ENCODE results near the gene SEPTIN6.
"Not testable (repeated sequence)": the region's sequence is repeated elsewhere in the genome, so short reads cannot be mapped to it uniquely, and the experiment has no call there.

Gene SEPTIN6

DNA sequence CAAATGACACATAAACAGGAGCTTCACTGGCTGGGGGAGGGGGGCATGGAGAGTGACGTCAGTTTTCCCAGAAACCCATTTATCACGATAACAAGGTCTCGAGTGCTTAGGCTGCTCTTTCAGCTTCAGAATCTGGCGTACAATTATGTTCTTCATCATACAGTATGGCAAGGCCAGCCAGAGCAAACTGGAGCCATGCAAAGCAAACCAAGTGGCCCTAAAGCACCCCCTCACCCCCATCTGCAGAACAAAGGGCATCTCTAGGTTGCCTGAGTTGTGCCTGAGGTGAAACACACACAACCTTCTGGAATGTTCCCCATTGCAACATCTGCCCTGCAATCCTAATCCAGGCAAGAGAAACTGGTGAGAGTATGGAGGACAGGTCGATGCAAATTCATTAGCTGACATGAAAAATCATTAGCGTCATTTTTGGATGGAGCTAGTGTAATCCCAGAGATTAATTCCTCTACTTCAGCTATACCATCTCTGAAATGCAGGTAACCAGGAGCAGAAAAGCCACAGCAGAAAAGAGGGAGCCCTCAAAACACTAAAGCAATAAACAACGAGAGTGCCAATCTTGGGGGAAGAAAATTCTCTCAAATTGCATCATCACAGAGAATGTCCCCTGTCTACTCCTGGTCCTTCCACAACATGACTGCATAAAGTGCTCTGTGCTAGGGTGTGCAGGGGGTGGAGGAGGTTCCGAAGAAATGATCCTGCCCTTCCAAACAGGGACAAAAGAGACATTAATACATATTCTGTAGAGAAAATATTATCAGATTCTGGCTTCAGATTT, 1.8 kb downstream of the SEPTIN6 start:
- DNase-seq, result no peak

DNA sequence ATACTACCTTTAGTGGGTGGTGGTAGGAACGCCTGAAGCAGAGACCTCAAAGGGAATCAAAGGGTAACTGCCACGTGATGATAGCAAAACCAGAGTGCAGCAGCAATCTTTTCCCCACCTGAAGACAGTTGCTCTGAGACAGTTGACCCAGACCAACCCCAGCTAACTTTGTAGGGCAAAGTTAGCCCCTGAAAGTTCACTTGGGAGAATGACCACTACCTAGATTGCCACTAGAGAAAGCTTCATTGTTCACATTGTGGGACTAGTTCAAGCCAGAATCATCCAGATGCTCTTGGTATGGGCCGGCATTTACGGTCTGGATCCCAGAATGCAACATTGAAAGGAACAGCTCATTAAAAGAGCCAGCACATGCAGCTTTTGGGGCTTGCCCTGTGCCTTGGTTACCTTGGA, 4.1 kb downstream of the SEPTIN6 start:
- DNase-seq, result no peak

DNA sequence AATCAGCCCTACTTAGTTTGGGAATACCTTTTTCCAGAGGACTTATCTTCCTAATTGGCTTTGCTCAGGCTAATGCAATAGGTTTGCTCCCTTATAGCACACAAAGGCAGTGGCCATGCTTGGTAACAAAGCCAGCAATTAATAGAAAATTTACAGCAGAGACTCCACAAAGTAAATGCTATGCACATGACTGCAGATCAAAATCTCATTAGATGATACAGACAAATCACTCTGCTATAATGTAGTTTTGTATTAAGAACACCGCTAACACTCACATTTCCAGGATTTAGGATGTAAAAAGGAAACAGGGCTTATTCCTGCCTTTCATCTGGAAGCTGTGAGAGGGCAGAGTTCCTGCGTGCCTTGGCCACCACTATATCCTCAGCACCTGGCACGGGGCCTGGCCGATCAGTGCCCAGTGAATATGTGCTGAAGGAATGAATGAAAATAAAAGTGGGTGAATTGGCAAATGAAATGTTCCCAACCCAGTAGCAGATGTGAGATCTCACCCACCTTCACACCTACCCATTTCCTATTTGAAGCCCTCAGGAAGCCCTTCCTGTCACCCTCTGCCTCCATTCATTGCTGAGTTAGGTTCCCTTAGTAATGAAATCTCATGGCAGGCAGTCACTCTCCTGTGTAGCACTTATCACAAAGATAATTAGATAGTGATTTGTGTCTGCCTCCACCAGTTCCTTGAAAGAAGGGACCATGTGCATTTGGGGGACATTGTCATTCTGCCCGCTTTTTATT, 5.1 kb downstream of the SEPTIN6 start:
- no peak for DNase-seq

DNA sequence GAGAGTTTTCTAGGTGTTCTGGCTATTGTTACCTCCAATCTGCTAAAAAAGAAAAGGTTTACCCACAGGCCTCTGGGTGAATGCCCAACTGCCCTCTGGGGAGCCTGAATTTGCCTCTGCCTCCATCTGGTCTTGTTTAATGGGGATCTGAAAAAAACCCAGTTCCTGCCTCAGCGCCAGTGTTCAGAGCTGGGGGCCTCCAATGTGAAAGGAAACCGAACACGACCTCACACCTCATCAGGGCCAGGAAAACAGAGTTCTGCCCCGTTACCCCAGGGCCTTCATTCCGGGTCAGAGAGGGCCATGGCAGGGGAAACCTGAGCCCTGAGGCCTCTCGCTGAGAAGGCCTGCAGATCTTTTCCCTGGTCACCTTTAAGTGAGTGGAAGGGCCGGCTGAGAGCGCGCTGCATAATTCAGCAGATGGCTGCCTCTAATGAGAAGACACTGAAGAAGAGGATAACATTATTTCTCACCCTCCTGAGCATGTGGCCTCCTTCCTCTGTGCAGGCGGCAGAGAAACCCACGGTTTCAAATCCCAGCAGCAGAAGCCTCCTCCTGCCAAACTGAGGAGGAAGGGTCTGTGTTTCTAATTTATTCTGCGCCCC, 6.8 kb downstream of the SEPTIN6 start:
- no peak for DNase-seq

DNA sequence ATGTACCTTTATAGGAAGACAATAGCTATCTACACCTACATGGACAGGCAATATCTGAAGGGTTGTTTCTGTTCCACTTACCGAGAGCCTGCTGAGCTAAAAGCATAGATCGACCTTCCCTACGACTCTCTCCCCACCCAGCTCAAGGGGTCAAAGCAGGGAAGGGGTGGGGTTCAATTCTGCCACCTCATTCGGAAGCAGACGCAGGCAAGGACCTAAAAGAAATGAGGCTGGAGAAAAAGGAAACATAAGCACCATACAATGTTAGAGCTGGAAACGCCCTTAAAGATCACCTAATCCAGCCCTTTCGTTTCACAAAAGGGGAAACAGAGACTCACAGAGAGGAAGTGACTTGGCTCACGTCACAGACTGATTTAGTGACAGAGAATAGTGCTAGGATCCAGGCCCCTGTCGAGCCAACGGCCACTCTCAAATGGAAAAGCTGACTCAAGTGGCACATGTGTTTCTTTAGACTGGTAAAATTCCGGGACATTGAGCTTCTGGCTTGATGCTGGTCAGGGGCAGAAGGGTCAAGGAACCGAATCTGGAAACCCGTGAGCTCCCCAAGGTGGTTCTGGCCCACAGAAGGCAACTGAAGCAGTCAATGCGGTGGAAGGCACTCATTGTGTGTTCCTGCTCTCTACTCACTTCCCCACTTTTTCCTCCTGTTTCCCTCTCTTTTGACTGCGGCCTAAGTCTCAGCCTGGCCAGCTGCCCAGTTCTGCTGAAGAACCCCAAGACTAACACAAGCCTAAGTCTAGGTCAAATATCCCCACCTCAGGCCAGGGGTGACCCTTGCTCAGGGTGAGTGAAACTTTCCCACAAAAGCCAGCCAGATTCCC, 7.5 kb downstream of the SEPTIN6 start:
- no peak for DNase-seq

DNA sequence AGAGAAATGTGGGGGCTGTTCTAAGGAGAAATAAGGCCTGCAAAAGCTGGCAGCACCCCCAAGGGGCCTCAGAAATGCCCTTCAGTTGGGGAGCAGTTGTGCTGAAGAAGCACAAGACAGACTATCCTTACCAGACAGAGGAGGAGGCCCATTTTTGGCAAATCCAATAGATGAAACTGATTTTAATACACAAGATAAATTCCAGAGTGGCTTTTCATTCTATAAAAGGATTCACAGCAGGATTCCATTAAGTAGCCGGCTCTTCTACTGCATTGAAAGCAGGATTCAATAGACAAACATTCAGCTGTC, 8.1 kb downstream of the SEPTIN6 start:
- no peak for DNase-seq

DNA sequence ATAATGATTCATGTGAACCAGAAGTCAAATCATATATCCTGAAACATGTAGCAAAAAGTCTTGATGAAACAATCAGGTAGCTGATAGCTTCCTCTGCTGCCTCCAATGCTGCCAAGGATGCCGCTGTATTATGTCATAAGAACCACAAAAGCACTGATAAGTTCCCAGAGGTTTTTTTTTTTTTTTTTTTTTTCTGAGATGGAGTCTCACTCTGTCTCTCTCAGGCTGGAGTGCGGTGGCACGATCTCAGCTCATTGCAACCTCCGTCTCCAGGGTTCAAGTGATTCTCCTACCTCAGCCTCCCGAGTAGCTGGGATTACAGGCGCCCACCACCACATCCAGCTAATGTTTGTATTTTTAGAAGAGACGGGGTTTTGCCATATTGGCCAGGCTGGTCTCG, 8.7 kb downstream of the SEPTIN6 start:
- not testable (repeated sequence) for DNase-seq

DNA sequence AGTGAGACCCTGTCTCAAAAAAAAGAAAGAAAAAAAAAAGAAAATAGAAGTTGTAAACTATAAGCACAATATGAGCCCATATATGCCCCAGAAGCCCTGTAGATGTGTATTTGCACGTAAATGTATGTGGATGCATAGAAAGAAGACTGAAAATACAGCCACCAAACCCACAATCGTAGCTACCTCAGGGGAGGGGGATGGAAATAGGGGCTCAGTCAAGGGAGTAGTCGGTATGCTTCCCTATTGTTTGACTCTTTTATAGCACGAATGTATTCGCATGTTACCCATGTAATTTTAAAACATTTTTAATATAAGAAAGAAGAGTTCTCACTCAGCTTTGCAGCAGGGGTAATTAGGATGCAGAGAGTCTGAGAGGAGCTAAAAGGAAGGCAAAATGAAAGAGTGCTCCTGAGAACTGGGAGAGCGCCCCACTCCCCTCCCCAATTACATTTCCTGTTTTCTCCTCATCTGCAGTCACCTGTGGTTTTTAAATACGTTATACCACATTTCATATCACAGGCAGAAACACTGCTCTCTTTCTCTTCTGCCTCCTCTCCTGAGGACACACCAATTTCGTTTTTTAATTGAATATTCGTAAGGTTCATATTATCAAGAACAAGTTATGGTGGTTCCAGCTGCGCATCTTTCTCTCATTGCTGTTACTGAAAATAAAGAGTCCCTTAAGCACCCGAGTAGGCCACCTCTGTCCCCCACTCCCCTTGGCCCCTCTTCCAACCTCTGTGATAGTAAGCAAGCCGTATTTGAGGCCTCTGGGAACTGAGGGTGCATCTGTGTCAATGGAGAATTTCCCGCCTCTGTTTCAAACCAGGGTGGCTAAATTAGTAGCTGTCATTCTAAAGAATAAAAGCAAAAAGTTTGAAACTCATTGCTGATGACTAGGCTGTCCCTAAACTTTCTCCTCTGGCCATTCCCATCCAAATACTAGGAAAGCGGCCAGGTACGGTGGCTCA, 10.7 kb downstream of the SEPTIN6 start:
- no peak for DNase-seq

DNA sequence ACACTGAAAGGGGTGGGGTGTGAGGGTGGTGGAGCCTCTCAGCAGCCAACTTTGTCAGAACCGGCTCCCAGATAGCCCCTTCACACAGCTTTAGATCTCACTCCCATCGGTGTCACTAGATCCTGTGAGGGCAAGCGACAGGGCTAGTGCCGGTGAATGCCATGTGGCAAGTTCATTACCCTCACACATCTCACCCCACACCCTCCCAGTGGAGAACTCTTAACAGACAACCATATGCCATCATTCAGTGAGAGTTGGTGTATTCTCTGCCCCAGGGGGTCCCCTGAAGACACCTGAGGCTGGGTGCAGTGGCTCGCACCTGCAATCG, 15.3 kb downstream of the SEPTIN6 start:
- DNase-seq, result no peak

DNA sequence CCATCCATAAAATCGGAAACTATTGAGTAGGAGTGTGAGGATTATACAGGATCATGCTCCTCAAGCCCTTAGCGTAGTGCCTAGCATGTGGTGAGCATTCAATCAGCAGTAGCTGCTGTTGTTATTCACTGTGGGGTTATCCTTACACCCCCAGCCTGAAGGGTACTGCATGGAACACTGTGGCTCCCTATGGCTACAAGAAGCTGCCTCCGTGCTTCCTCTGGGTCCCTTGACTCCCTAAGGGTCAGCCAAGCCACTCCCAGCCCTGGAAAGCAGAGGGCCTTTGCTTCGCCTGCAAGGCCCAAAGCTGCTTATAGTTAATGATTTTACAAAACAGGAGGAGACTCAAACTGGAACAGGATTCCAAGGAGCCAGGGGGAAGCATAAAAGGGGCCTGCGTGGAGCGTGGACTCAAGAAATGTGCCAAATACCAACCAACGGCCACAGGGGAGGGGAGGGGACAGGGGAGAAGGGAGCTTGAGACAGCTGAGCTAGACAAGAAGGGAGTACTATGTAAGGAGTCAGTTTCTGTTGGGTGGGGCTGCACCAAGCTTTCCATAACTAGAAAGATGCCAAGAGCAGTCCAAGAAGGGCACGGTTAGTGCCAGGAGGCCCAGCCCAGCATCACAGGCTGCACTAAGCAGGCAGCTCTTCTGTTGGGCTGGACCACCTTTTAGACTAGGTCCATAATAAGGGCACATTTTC, 15.9 kb downstream of the SEPTIN6 start:
- no peak for DNase-seq

DNA sequence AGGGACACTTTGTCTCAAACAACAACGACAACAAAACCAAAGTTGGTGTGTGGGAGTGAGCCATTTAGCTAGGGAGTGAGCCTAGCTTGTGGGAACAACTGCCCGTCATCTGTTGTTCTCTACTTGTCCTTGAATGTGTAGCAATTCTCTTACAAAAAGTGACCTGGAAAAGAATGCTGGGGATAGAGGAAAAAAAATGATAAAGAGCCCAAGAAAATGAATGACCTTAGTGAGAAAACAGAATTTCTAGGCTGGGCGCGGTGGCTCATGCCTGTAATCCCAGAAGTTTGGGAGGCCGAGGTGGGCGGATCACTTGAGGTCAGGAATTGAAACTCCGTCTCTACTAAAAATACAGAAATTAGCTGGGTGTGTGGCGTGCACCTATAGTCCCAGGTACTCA, 19.6 kb downstream of the SEPTIN6 start:
- no peak for DNase-seq

DNA sequence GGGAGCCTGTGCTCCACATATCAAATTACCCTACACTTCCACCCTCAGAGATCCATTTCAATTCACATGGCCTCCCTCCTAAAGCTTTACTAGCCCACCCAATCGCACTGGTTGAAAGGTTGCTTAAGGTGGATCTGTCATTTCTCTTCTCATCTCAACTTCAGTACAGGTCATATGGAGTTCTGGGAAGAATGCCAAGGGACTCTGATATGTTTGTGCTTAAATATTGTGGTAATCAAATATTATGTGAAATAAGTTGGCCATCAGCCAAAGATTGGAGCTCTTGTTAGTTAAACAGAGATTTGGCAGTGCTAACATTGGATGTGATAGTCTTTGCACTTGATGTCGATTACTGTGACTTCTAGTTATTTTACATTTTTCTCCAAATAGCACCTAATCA, 20.5 kb downstream of the SEPTIN6 start:
- DNase-seq, result no peak

DNA sequence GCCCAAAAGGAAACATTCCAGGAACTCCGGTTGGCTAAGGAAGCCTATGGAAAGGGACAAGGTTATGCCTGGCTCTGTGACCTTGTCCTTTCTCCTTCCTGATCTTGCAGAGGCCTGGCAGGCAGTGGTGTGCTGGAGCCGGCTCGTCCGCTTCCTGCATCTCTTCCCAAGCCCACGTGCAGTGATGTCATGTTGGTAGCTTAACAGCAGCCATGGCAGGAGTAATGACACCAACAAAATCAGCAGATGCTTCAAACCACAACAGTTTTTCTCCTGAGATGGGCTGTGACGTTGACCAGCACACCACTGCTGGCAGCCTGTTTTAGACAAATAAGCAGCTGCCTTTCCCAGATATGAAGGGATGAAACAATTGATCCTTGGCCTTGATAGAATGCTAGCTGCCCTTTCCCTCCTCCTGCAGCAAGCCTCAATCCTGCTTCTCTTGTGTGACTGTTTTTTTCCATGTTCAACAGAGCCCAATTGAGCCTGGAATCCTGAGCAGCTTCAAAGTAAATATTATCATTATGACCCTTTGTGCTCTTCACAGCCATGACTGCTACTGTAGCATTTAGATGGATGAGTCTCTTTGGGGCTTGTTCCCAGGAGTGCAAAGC, 23.4 kb downstream of the SEPTIN6 start:
- no peak for DNase-seq

DNA sequence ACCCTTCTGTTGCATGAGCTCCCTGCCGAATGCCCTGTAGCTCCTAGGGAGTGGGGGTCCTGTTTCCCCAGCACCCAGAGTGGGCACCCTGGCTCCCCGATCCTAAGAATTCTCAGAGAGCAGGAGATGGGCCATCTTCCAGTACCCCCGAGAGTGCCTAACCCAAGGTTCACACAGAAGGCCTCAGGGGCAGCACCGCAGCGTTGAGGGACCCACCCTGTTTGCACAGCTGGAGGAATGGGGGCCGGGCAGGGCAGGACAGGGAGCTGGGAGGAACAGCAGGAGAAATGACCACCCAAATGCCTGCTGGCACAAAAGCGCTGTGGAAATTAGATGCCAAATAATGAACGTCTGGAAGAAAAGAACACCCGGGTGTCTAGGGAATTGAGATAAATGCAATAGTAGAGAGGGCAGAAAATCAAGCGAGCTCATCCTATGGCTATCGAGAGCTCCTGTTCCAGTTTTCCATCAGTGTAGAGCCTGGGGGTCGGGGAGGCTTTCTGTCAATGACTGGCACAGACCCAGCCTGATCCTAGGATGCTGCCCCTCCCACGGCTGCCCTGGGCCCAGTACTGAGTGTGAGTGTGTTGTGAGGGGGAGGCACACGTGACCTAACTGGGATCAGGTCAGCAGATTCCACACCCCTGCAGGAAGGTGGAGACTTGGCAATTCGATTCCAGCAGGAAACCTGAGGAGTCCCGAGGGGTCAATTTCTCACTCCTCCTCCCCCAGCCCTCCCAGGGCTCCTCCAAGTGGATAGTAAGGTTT, 25.7 kb downstream of the SEPTIN6 start:
- no peak for DNase-seq

DNA sequence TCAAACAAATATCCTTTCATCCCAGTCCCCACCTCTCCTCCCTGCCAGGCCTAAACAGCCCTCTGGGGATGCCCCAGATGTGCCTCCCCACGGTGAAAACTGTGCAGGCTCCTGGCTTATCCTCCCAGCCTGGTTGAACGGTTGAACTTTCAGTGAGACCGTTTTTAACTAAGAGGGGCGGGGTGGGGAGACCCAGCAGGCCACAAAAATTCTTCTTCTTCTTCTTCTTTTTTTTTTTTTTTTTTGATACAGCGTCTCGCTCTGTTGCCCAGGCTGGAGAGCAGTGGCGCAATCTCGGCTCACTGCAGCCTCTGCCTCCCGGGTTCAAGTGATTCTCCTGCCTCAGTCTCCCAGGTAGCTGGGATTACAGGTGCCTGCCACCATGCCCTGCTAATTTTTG, 28.1 kb downstream of the SEPTIN6 start:
- not testable (repeated sequence) for DNase-seq

DNA sequence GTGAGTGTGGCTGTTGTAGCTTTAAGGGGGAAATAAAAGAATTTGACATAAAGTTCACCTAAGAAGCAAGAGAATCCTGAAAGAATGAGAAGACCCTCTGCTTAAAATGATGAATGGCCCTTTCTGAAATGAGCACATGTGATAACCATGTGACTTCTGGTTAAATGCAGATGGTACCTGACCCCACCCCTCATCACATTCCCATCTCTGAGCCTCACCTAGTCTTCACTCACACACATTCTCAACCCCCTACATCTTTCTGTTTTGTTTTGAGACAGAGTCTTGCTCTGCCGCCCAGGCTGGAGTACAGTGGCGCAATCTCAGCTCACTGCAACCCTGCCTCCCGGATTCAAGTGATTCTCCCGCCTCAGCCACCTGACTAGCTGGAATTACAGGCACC, 31.5 kb downstream of the SEPTIN6 start:
- DNase-seq, result no peak

DNA sequence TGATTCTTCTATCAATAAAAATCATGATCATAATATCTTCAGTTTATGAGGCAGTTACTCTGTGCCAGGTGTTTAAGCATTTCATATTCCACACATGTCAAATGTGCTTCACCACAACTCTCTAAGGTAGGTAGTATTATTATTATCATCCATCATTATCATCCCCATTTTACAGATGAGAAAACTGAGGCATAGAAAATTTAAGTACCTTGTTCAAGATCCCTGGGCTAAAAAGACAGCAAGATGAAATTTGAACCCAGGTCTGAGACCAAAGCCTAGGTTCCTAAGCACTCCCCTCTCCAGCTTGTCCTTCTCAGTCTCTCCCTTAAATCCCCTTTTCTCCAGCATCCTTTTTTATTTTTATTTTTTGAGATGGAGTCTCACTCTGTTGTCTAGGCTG, 33.4 kb downstream of the SEPTIN6 start:
- no peak for DNase-seq

DNA sequence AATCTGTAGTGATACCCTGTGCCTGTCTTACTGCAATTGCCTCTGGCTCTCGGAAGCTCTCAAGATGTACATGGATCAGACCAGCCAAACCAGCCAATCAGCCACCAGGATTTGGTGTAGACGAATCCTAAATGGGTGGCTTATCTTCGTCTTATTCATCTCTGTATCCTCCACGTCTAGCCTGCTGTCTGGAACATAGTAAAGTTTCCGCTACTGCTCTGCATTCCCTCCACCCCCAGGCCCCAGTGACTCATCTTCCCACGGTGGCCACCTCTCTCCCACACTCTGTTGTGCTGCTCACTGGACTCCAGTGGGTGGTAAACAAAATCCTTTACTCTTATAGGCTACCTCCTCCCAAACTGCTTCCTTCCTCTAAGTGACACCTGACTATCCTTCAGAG, 37.8 kb downstream of the SEPTIN6 start:
- peak; percentile 12 for DNase-seq

DNA sequence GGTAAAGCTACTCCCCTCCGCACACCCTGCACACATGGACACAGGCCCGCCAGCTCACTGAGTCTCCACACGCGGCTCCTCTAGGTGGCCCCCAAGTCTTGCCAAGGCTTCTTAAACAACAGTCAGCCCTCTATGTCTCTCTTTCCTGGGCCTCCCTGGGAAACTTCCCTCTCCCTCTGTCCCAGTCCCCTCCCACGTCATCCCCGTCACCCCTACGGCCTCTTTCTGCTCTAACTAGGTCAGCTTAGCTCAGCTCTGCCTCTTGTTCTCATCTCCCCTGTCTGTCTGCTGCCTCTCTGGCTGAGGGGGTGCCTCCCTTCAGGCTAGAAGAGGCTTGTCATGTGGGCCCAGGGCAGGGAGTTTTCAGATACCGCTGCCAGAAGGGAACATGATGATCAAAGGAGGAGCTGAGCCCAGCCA, 38.8 kb downstream of the SEPTIN6 start:
- no peak for DNase-seq

DNA sequence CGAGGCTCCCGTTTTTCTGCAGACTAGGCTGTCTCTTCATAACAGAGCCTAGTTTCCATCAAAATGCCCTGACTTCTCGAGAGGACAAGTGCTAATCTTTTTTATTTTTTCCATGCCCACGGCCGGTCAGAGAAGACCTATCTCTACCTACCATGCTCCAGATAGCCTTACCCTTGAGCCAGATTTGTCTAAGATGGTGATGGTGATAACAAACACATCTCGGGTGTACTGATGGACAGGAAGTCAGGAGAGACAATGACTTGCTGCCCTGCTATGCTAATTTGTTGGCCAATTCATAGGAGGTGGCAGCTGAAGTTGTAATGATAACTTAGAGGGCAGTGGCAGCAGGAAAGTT, 44.6 kb downstream of the SEPTIN6 start:
- no peak for DNase-seq

Data from kidney glomerular epithelial cell (primary cell).